NCI-H2081 (cell line): ENCODE results near the gene C17orf67.

Experiments
- DNase-seq, 2 experiments: peaks; one replicate each; lab custom pipeline; 2025; lab: John Stamatoyannopoulos, UW

The C17orf67 gene

GRCh38 chr17:56808503-56808902 lies 25.2 kb downstream of the C17orf67 start:
- DNase-seq: no peak

GRCh38 chr17:56807723-56808122 lies 26.0 kb downstream of the C17orf67 start:
- DNase-seq: no peak

- no peak for DNase-seq
Observed at GRCh38 chr17:56806949-56807348, 26.8 kb downstream of the C17orf67 start.

- no peak for DNase-seq
Observed at GRCh38 chr17:56804454-56804853, 29.3 kb downstream of the C17orf67 start.

GRCh38 chr17:56803071-56803470 lies 30.6 kb downstream of the C17orf67 start:
- DNase-seq: no peak

GRCh38 chr17:56801459-56802178 lies 32.1 kb downstream of the C17orf67 start:
- DNase-seq: no peak

- DNase-seq: no peak
Observed at GRCh38 chr17:56798916-56799315, 34.8 kb downstream of the C17orf67 start.

- no peak for DNase-seq
Observed at GRCh38 chr17:56796536-56796935, 37.2 kb downstream of the C17orf67 start.

GRCh38 chr17:56795221-56795865 lies 38.4 kb downstream of the C17orf67 start:
- no peak for DNase-seq

- DNase-seq: no peak
Observed at GRCh38 chr17:56793957-56794356, 39.8 kb downstream of the C17orf67 start.

- DNase-seq: no peak
Observed at GRCh38 chr17:56793531-56793930, 40.2 kb downstream of the C17orf67 start.

GRCh38 chr17:56792267-56792666 lies 41.5 kb downstream of the C17orf67 start:
- no peak for DNase-seq

GRCh38 chr17:56786989-56787482 lies 46.7 kb downstream of the C17orf67 start:
- DNase-seq: no peak

GRCh38 chr17:56785997-56786680 lies 47.6 kb downstream of the C17orf67 start:
- DNase-seq: no peak

GRCh38 chr17:56785405-56785804 lies 48.3 kb downstream of the C17orf67 start:
- DNase-seq: no peak

- no peak for DNase-seq
Observed at GRCh38 chr17:56782338-56782737, 51.4 kb downstream of the C17orf67 start.

- DNase-seq: no peak
Observed at GRCh38 chr17:56781906-56782305, 51.8 kb downstream of the C17orf67 start.

GRCh38 chr17:56779898-56780777 lies 53.6 kb downstream of the C17orf67 start:
- DNase-seq: peak; percentile 46 to 70

GRCh38 chr17:56779322-56779721 lies 54.4 kb downstream of the C17orf67 start:
- no peak for DNase-seq

GRCh38 chr17:56778898-56779297 lies 54.8 kb downstream of the C17orf67 start:
- DNase-seq: no peak

GRCh38 chr17:56777859-56778258 lies 55.9 kb downstream of the C17orf67 start:
- DNase-seq: no peak

- no peak for DNase-seq
Observed at GRCh38 chr17:56774650-56775049, 59.1 kb downstream of the C17orf67 start.
